ENCODE data around the gene PLP1. TPM values are rescaled to one million over a fixed set of nuclear protein-coding genes. Genes with fewer than 3 reads are reported as not detected.

Gene PLP1
- total and polyA plus RNA-seq, 2 of the 8 experiments (the other 6 are each of a cell fraction or from before 2014, with no cell fraction given): 49.2 to 218 TPM

GRCh38 chrX:103747163-103747562 is 29.5 kb upstream of the PLP1 start (continued):
- TF ChIP-seq CHD7 (IDR thresholded peaks at IDR 0.05; ENCODE audit: insufficient replicate concordance, low read length): no peak
- no peak for TF ChIP-seq CHD1 (IDR thresholded peaks at IDR 0.05; ENCODE audit: low read depth, low read length)
- no peak for TF ChIP-seq USF2 (IDR thresholded peaks at IDR 0.05; ENCODE audit: low read length)
